Cerebellar nuclear complex (tissue), 1 donor: ENCODE data around the gene KATNAL2.
"Not testable (repeated sequence)": the region's sequence is repeated elsewhere in the genome, so short reads cannot be mapped to it uniquely, and the experiment has no call there.

Source experiments
- DNase-seq, 2 experiments: peaks; one replicate each; lab custom pipeline; 2025; lab: John Stamatoyannopoulos, UW

Gene KATNAL2

GRCh38 chr18:46939337-46939963 is 22.0 kb downstream of the KATNAL2 start:
- no peak for DNase-seq

GRCh38 chr18:46939998-46940571 is 22.7 kb downstream of the KATNAL2 start:
- DNase-seq, result no peak

GRCh38 chr18:46942646-46943045 is 25.2 kb downstream of the KATNAL2 start:
- no peak for DNase-seq

- DNase-seq, result peak; percentile 42 to 73
Measured at GRCh38 chr18:46946656-46947282, 29.4 kb downstream of the KATNAL2 start.

GRCh38 chr18:46950064-46950656 is 32.8 kb downstream of the KATNAL2 start:
- no peak for DNase-seq

GRCh38 chr18:46953195-46953594 is 35.8 kb downstream of the KATNAL2 start:
- no peak for DNase-seq

- no peak for DNase-seq
Measured at GRCh38 chr18:46958209-46958608, 40.8 kb downstream of the KATNAL2 start.

- not testable (repeated sequence) for DNase-seq
Measured at GRCh38 chr18:46963656-46964578, 46.5 kb downstream of the KATNAL2 start.

- DNase-seq, result not testable (repeated sequence)
Measured at GRCh38 chr18:46964579-46965293, 47.3 kb downstream of the KATNAL2 start.

- DNase-seq, result not testable (repeated sequence)
Measured at GRCh38 chr18:46966266-46966665, 48.9 kb downstream of the KATNAL2 start.

- DNase-seq, result not testable (repeated sequence)
Measured at GRCh38 chr18:46969551-46969950, 52.1 kb downstream of the KATNAL2 start.

GRCh38 chr18:47019870-47020269 is 102.5 kb downstream of the KATNAL2 start:
- not testable (repeated sequence) for DNase-seq

GRCh38 chr18:47020757-47021156 is 103.4 kb downstream of the KATNAL2 start:
- DNase-seq, result not testable (repeated sequence)

GRCh38 chr18:47022821-47023220 is 105.4 kb downstream of the KATNAL2 start:
- DNase-seq, result not testable (repeated sequence)

- not testable (repeated sequence) for DNase-seq
Measured at GRCh38 chr18:47023769-47024465, 106.5 kb downstream of the KATNAL2 start.

- not testable (repeated sequence) for DNase-seq
Measured at GRCh38 chr18:47025557-47026174, 108.3 kb downstream of the KATNAL2 start.

GRCh38 chr18:47028738-47029137 is 111.3 kb downstream of the KATNAL2 start:
- DNase-seq, result not testable (repeated sequence)

GRCh38 chr18:47029684-47030353 is 112.4 kb downstream of the KATNAL2 start:
- DNase-seq, result not testable (repeated sequence)

- not testable (repeated sequence) for DNase-seq
Measured at GRCh38 chr18:47030887-47031286, 113.5 kb downstream of the KATNAL2 start.
